PC-3 (cell line): ENCODE results near the gene DLG2. TPM values are rescaled to one million over a fixed set of nuclear protein-coding genes. Genes with fewer than 3 reads are reported as not detected.

ENCODE experiments used
- ATAC-seq: fragments of 200-7000 bp; cut with Tn5 transposase; 2 replicates; pipeline ENCODE4 v1.9.1; 2020; ENCODE audit warnings: mild to moderate bottlenecking, moderate library complexity
- BruUV-seq: library from RNA; stranded (reverse); fragments of 400-500 nt; replicated peaks from 2 replicates; lab custom pipeline; 2021; lab: Mats Ljungman, UMichigan
- CTCF ChIA-PET: fragments of 300-600 bp; sonication (Branson Sonifier 250); formaldehyde crosslinking; loops from one replicate; lab custom pipeline; 2022; ENCODE audit warnings: antibody characterized with exemption; lab: Charles Lee
- POLR2A ChIA-PET: fragments of 300-600 bp; sonication (Branson Sonifier 250); formaldehyde crosslinking; loops from one replicate; lab custom pipeline; 2022; ENCODE audit warnings: antibody characterized with exemption; ENCODE audit not compliant: unreplicated experiment; lab: Charles Lee
- DNase-seq: peaks from one replicate; pipeline ENCODE4 v3.0.0-alpha.2; 2015
- H2AFZ ChIP-seq: fragments of 300-600 bp; sonication (generic); 2 replicates; pipeline ENCODE4 v1.6.0; 2016; ENCODE audit warnings: antibody characterized with exemption, low read length
- H3F3A ChIP-seq: fragments of 300-600 bp; sonication (generic); one replicate; pipeline ENCODE4 v1.6.0; 2017; ENCODE audit warnings: antibody characterized with exemption, low read length, control low read depth, mild to moderate bottlenecking; ENCODE audit not compliant: unreplicated experiment
- H3K27ac ChIP-seq: fragments of 300-600 bp; sonication (generic); 2 replicates; pipeline ENCODE4 v1.5.1; 2016; ENCODE audit warnings: mild to moderate bottlenecking, low read length
- H3K27me3 ChIP-seq: fragments of 300-600 bp; sonication (generic); 2 replicates; pipeline ENCODE4 v1.6.1; 2016; ENCODE audit warnings: low read length, mixed read lengths
- H3K36me3 ChIP-seq: fragments of 300-600 bp; sonication (generic); 2 replicates; pipeline ENCODE4 v1.6.1; 2016; ENCODE audit warnings: low read depth, mixed run types, low read length, mixed read lengths
- H3K4me1 ChIP-seq: fragments of 300-600 bp; sonication (generic); 2 replicates; pipeline ENCODE4 v1.5.1; 2016; ENCODE audit warnings: low read length; ENCODE audit not compliant: insufficient read depth
- H3K4me2 ChIP-seq: fragments of 300-600 bp; sonication (generic); 2 replicates; pipeline ENCODE4 v1.6.0; 2016; ENCODE audit warnings: low read length
- H3K4me3 ChIP-seq: fragments of 300-600 bp; sonication (generic); 2 replicates; pipeline ENCODE4 v1.5.1; 2016; ENCODE audit warnings: mild to moderate bottlenecking, low read length, mixed read lengths
- H3K79me2 ChIP-seq: fragments of 300-600 bp; sonication (generic); 2 replicates; pipeline ENCODE4 v1.6.1; 2017; ENCODE audit warnings: low read length, mixed read lengths
- H3K9ac ChIP-seq: fragments of 300-600 bp; sonication (generic); 2 replicates; pipeline ENCODE4 v1.6.0; 2016; ENCODE audit warnings: mild to moderate bottlenecking, low read length
- H3K9me2 ChIP-seq: fragments of 300-600 bp; sonication (generic); replicated peaks from 2 replicates; pipeline ENCODE4 v1.6.1; 2016; ENCODE audit warnings: mixed run types, low read length, mixed read lengths
- H3K9me3 ChIP-seq: fragments of 300-600 bp; sonication (generic); 2 replicates; pipeline ENCODE4 v1.6.1; 2016; ENCODE audit warnings: low read length, mixed read lengths
- H4K20me1 ChIP-seq: fragments of 300-600 bp; sonication (generic); 2 replicates; pipeline ENCODE4 v1.6.1; 2016; ENCODE audit warnings: low read length, mixed read lengths
- CTCF ChIP-seq: fragments of 300-600 bp; sonication (generic); conservative IDR thresholded peaks from 2 replicates; pipeline ENCODE4 v1.5.1; 2017; ENCODE audit warnings: antibody characterized with exemption, low read depth, mild to moderate bottlenecking, low read length
- EZH2 ChIP-seq: fragments of 300-600 bp; sonication (generic); IDR thresholded peaks from one replicate; pipeline ENCODE4 v1.6.1; 2017; ENCODE audit warnings: antibody characterized with exemption, mild to moderate bottlenecking, low read length; ENCODE audit not compliant: unreplicated experiment
- EZH2phosphoT487 ChIP-seq: fragments of 300-600 bp; sonication (generic); IDR thresholded peaks from 2 replicates; pipeline ENCODE4 v1.6.1; 2018; ENCODE audit warnings: mild to moderate bottlenecking, antibody characterized with exemption, low read length, borderline replicate concordance
- intact Hi-C: fragments of 100-400 bp; cut with micrococcal nuclease; formaldehyde crosslinking; loops from 2 replicates; pipeline ENCODE4 v1.9.0; 2023
- total RNA-seq: library from RNA; depleted of rRNA; stranded (reverse); fragments of >200 nt; gene quantifications from 2 replicates; pipeline ENCODE4 v1.2.3, GENCODE V29; 2014

The DLG2 gene
- total RNA-seq, 1 experiment from 2014 or later: 0.58 TPM

- H3F3A ChIP-seq: no peaks in the 10 kb centered on the region
- no peaks in the 10 kb centered on the region for H3K27me3 ChIP-seq
- intact Hi-C loops: no loop called here
- POLR2A ChIA-PET: no interaction called here
- no peaks in the 10 kb centered on the region for H3K9me2 ChIP-seq
- H3K4me2 ChIP-seq: no peak overlapping the region
- H3K27ac ChIP-seq: no peak overlapping the region
- H3K36me3 ChIP-seq: no peaks in the 10 kb centered on the region
- TF ChIP-seq EZH2phosphoT487 (no peak), EZH2 (no peak), CTCF (no peak)
- DNase-seq: no peak
- no TSS peak for BruUV-seq
- no peaks in the 10 kb centered on the region for H4K20me1 ChIP-seq
- no peaks in the 10 kb centered on the region for H3K79me2 ChIP-seq
- no peaks in the 10 kb centered on the region for H3K9me3 ChIP-seq
- no peak overlapping the region for H3K9ac ChIP-seq
- no peak for ATAC-seq
- CTCF ChIA-PET: no interaction called here
- no peak overlapping the region for H3K4me3 ChIP-seq
- no peaks in the 10 kb centered on the region for H3K4me1 ChIP-seq
- no peak overlapping the region for H2AFZ ChIP-seq
These were observed 1213.6 kb downstream of the DLG2 start for GRCh38 chr11:84413549-84413948.

- Histone ChIP-seq H3K27ac (no peak overlapping the region), H2AFZ (no peak overlapping the region), H3K27me3 (no peaks in the 10 kb centered on the region), H3K9me3 (no peaks in the 10 kb centered on the region), H3K4me1 (no peaks in the 10 kb centered on the region), H3K9ac (no peak overlapping the region), H3K4me3 (no peak overlapping the region), H4K20me1 (no peaks in the 10 kb centered on the region), H3K36me3 (no peaks in the 10 kb centered on the region), H3F3A (no peaks in the 10 kb centered on the region), H3K9me2 (no peaks in the 10 kb centered on the region), H3K4me2 (no peak overlapping the region), H3K79me2 (no peaks in the 10 kb centered on the region)
- no TSS peak for BruUV-seq
- no peak for TF ChIP-seq CTCF
- no peak for TF ChIP-seq EZH2
- TF ChIP-seq EZH2phosphoT487: no peak
- ChIA-PET CTCF (no interaction called here), POLR2A (no interaction called here)
- no peak for DNase-seq
- intact Hi-C loops: no loop called here
- ATAC-seq: no peak
These were observed 1214.3 kb downstream of the DLG2 start for GRCh38 chr11:84412862-84413261.

- H3K36me3 ChIP-seq: no peaks in the 10 kb centered on the region
- ChIA-PET POLR2A (no interaction called here), CTCF (no interaction called here)
- intact Hi-C loops: no loop called here
- H3F3A ChIP-seq: no peaks in the 10 kb centered on the region
- no peak overlapping the region for H2AFZ ChIP-seq
- DNase-seq: no peak
- H3K4me2 ChIP-seq: no peak overlapping the region
- BruUV-seq: no TSS peak
- no peaks in the 10 kb centered on the region for H3K79me2 ChIP-seq
- H3K4me3 ChIP-seq: no peak overlapping the region
- no peaks in the 10 kb centered on the region for H3K4me1 ChIP-seq
- H3K9me2 ChIP-seq: no peaks in the 10 kb centered on the region
- no peak for TF ChIP-seq EZH2
- no peak for TF ChIP-seq EZH2phosphoT487
- no peak for TF ChIP-seq CTCF
- no peaks in the 10 kb centered on the region for H3K9me3 ChIP-seq
- H3K27me3 ChIP-seq: no peaks in the 10 kb centered on the region
- no peaks in the 10 kb centered on the region for H4K20me1 ChIP-seq
- no peak overlapping the region for H3K9ac ChIP-seq
- no peak overlapping the region for H3K27ac ChIP-seq
- no peak for ATAC-seq
These were observed 1218.2 kb downstream of the DLG2 start for GRCh38 chr11:84408946-84409411.
